HUES48 (cell line): ENCODE results near the gene GNAI2.
"Not testable (repeated sequence)": the region's sequence is repeated elsewhere in the genome, so short reads cannot be mapped to it uniquely, and the experiment has no call there.

ENCODE experiments used
- H3K27ac ChIP-seq: one replicate; pipeline ENCODE4 v1.7.0; 2013; ENCODE audit warnings: low read depth, low read length, inconsistent platforms
- H3K27me3 ChIP-seq: 2 replicates; pipeline ENCODE4 v1.6.1; 2013; ENCODE audit warnings: mild to moderate bottlenecking, low read length; ENCODE audit not compliant: control insufficient read depth, insufficient read depth
- H3K36me3 ChIP-seq: 2 replicates; pipeline ENCODE4 v1.6.1; 2013; ENCODE audit warnings: low read length; ENCODE audit not compliant: control insufficient read depth, insufficient read depth
- H3K4me1 ChIP-seq: 2 replicates; pipeline ENCODE4 v1.6.1; 2013; ENCODE audit warnings: mild to moderate bottlenecking, low read length; ENCODE audit not compliant: control insufficient read depth, insufficient read depth
- H3K4me3 ChIP-seq: 2 replicates; pipeline ENCODE4 v1.5.1; 2013; ENCODE audit warnings: mild to moderate bottlenecking, low read depth, low read length
- H3K9ac ChIP-seq: 2 replicates; pipeline ENCODE4 v1.6.1; 2013; ENCODE audit warnings: mild to moderate bottlenecking, low read depth, low read length, moderate library complexity
- H3K9me3 ChIP-seq: 2 replicates; pipeline ENCODE4 v1.6.1; 2013; ENCODE audit warnings: low read length; ENCODE audit not compliant: control insufficient read depth, insufficient read depth

GNAI2 gene

GRCh38 chr3:50237754-50238548, 1.9 kb downstream of the GNAI2 start:
- Histone ChIP-seq H3K4me3 (peak overlapping the region; percentile 91), H3K4me1 (peaks cover 46% of the 10 kb centered on the region), H3K9me3 (no peaks in the 10 kb centered on the region), H3K36me3 (no peaks in the 10 kb centered on the region), H3K27me3 (no peaks in the 10 kb centered on the region), H3K27ac (peak overlapping the region; percentile 72), H3K9ac (no peak overlapping the region)

- Histone ChIP-seq H3K4me3 (peak overlapping the region; percentile 91), H3K4me1 (peaks cover 52% of the 10 kb centered on the region), H3K36me3 (peaks cover 2% of the 10 kb centered on the region; the same call in 1 of the 2 replicates), H3K27ac (peak overlapping the region; percentile 72), H3K9me3 (no peaks in the 10 kb centered on the region), H3K27me3 (no peaks in the 10 kb centered on the region), H3K9ac (no peak overlapping the region)
These were observed 2.6 kb downstream of the GNAI2 start for GRCh38 chr3:50238549-50239026.

- Histone ChIP-seq H3K9me3 (no peaks in the 10 kb centered on the region), H3K4me1 (peaks cover 53% of the 10 kb centered on the region), H3K4me3 (no peak overlapping the region), H3K27ac (peak overlapping the region; percentile 72), H3K9ac (no peak overlapping the region), H3K36me3 (peaks cover 4% of the 10 kb centered on the region; the same call in 1 of the 2 replicates), H3K27me3 (no peaks in the 10 kb centered on the region)
These were observed 3.6 kb downstream of the GNAI2 start for GRCh38 chr3:50239649-50240048.

- Histone ChIP-seq H3K27me3 (no peaks in the 10 kb centered on the region), H3K9ac (peak overlapping the region; percentile 64; the same call in 1 of the 2 replicates), H3K36me3 (peaks cover 4% of the 10 kb centered on the region; the same call in 1 of the 2 replicates), H3K4me3 (peak overlapping the region; percentile 60), H3K27ac (peak overlapping the region; percentile 99), H3K9me3 (no peaks in the 10 kb centered on the region), H3K4me1 (peaks cover 63% of the 10 kb centered on the region)
These were observed 5.2 kb downstream of the GNAI2 start for GRCh38 chr3:50241163-50241562.

- no peaks in the 10 kb centered on the region for H3K27me3 ChIP-seq
- peak overlapping the region; percentile 99 for H3K27ac ChIP-seq
- peaks cover 4% of the 10 kb centered on the region; the same call in 1 of the 2 replicates for H3K36me3 ChIP-seq
- H3K9ac ChIP-seq: peak overlapping the region; percentile 64; the same call in 1 of the 2 replicates
- H3K4me1 ChIP-seq: peaks cover 69% of the 10 kb centered on the region
- H3K4me3 ChIP-seq: peak overlapping the region; percentile 60
- no peaks in the 10 kb centered on the region for H3K9me3 ChIP-seq
These were observed 5.8 kb downstream of the GNAI2 start for GRCh38 chr3:50241713-50242380.

GRCh38 chr3:50242381-50242770, 6.4 kb downstream of the GNAI2 start:
- Histone ChIP-seq H3K9ac (no peak overlapping the region), H3K9me3 (no peaks in the 10 kb centered on the region), H3K4me3 (no peak overlapping the region), H3K36me3 (peaks cover 6% of the 10 kb centered on the region), H3K27ac (peak overlapping the region; percentile 99), H3K27me3 (no peaks in the 10 kb centered on the region), H3K4me1 (peaks cover 72% of the 10 kb centered on the region)

GRCh38 chr3:50242851-50243542, 7.0 kb downstream of the GNAI2 start:
- Histone ChIP-seq H3K36me3 (peaks cover 9% of the 10 kb centered on the region), H3K4me3 (no peak overlapping the region)

GRCh38 chr3:50243543-50243895, 7.5 kb downstream of the GNAI2 start:
- Histone ChIP-seq H3K27me3 (no peaks in the 10 kb centered on the region), H3K4me3 (no peak overlapping the region), H3K9me3 (no peaks in the 10 kb centered on the region), H3K27ac (peak overlapping the region; percentile 76), H3K36me3 (peaks cover 9% of the 10 kb centered on the region), H3K4me1 (peaks cover 68% of the 10 kb centered on the region), H3K9ac (no peak overlapping the region)

More at GRCh38 chr3:50242851-50243542, 7.0 kb downstream of the GNAI2 start:
- Histone ChIP-seq H3K4me1 (peaks cover 68% of the 10 kb centered on the region), H3K27ac (peak overlapping the region; percentile 99), H3K9me3 (no peaks in the 10 kb centered on the region), H3K27me3 (no peaks in the 10 kb centered on the region), H3K9ac (no peak overlapping the region)

- not testable (repeated sequence) for H3K27me3 ChIP-seq, H3K36me3 ChIP-seq, H3K9me3 ChIP-seq, H3K4me3 ChIP-seq, H3K9ac ChIP-seq
- Histone ChIP-seq H3K27ac (peak overlapping the region; percentile 95), H3K4me1 (peaks cover 55% of the 10 kb centered on the region)
These were observed 8.8 kb downstream of the GNAI2 start for GRCh38 chr3:50244813-50245212.

GRCh38 chr3:50245251-50245745, 9.3 kb downstream of the GNAI2 start:
- H3K36me3 ChIP-seq: peaks cover 9% of the 10 kb centered on the region
- peak overlapping the region; percentile 28; the same call in 1 of the 2 replicates for H3K9ac ChIP-seq
- H3K27ac ChIP-seq: peak overlapping the region; percentile 95
- H3K9me3 ChIP-seq: no peaks in the 10 kb centered on the region
- H3K4me3 ChIP-seq: peak overlapping the region; percentile 31; the same call in 1 of the 2 replicates
- peaks cover 52% of the 10 kb centered on the region for H3K4me1 ChIP-seq
- H3K27me3 ChIP-seq: no peaks in the 10 kb centered on the region
